HG03565 (cell line): ENCODE results near the gene CHD9.
"Not testable (repeated sequence)": the region's sequence is repeated elsewhere in the genome, so short reads cannot be mapped to it uniquely, and the experiment has no call there.

Experiments
- ATAC-seq: cut with Tn5 transposase; IDR thresholded peaks from one replicate; pipeline ENCODE4 v1.9.1; 2021; ENCODE audit warnings: mild to moderate bottlenecking, moderate library complexity; ENCODE audit not compliant: unreplicated experiment

The CHD9 gene

DNA sequence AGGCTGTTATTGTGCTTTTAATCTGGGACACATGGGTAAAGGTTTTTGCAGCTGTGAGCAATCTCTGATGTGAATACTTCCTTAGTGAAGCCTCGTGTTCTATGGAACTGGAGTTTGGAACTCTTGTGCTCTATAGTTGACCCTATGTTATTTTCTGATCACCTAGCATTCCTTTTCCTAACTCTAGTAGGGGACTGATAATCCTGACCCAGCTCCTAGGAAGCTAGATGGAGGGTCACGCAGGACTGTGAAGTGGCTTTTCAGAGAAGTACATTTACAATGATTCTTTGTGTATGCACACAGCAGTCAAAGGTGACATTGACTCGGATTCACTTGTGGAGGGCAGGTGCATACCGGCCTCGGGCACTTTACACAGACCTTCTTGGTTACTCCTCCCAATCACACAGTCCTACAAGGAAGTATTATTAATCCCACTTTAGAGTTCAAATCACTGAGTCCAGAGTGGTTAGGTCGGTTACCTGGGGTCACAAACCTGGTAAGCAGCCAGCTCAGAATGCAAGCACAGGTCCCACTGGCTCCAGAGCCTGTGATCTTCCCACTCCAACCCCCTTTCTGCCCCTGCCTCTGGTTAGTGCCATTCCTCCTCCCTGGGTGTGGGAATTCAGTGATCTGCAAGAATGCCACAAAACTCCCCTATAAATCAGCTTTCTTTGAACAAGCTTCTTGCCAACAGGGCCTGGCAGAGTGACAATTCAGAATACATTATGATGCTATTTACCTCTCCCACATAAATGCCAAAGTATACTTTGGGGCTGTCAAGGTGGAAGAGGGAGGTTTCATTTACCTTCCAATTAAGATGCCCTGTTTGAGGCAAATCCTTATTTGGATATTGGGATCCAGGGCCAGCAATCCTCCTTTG is 9.2 kb upstream of the CHD9 start:
- ATAC-seq: no peak

- not testable (repeated sequence) for ATAC-seq
Observed at GRCh38 chr16:53047515-53047914, 7.3 kb upstream of the CHD9 start.

GRCh38 chr16:53048139-53048915 is 6.5 kb upstream of the CHD9 start:
- no peak for ATAC-seq

DNA sequence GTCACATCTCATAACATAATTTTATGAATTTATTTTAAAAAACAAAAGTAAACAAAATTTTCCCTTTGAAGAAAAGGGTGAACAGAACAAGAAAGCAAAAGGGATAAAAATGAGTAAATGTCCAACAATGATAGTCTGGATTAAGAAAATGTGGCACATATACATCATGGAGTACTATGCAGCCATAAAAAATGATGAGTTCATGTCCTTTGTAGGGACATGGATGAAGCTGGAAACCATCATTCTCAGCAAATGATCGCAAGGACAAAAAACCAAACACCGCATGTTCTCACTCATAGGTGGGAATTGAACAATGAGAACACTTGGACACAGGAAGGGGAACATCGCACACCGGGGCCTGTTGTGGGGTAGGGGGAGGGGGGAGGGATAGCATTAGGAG is 3.5 kb upstream of the CHD9 start:
- ATAC-seq: not testable (repeated sequence)

DNA sequence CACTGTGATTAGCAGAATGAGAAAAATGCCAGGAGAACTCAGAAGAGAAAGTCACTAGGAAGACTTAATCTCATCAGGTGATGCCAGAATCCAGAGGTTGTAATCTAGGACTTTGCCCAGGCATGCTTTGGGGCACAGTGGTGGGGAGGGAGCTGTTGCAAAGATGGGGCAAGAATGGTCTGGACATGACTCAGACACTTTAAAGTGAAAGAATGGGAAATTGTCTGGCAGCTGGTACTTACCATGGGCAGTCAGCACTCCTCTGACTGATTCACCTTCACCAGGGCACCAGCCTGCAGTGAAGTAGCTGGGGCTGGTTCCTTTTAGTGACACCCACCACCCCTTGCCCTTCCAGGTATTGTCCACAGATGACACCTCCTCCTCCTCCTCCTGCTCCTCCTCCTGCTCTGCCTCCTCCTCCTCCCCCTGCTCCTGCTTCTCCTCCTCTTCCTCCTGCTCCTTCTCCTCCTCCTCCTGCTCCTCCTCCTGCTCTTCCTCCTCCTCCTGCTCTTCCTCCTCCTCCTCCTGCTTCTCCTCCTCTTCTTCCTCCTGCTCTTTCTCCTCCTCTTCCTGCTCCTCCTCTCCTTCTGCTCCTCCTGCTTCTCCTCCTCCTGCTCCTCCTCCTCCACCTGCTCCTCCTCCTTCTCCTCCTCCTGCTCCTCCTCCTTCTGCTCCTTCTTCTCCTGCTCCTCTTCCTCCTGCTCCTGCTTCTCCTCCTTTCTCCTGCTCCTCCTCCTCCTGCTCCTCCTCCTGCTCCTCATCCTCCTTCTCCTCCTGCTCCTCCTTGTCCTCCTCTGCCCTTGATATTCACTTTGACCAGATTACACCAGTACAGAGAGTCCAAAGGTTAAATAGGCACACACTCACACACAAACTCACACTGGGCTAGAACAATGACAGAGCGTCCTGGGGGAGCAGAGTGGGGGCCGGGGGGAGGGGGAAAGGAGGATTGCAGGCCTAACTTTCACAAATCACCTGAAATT is 2.0 kb upstream of the CHD9 start, which contains the start of gene CHD9NB:
Gene CHD9NB (minus strand): TSS at position 379 of the 983 bp plus-strand sequence. CDS start 8,739 bp downstream, outside the sequence.
- ATAC-seq: no peak

GRCh38 chr16:53053967-53054669 is 673 bp upstream of the CHD9 start:
- ATAC-seq: peak; percentile 14

- ATAC-seq: no peak
Observed at GRCh38 chr16:53055541-53056391, 975 bp downstream of the CHD9 start.

DNA sequence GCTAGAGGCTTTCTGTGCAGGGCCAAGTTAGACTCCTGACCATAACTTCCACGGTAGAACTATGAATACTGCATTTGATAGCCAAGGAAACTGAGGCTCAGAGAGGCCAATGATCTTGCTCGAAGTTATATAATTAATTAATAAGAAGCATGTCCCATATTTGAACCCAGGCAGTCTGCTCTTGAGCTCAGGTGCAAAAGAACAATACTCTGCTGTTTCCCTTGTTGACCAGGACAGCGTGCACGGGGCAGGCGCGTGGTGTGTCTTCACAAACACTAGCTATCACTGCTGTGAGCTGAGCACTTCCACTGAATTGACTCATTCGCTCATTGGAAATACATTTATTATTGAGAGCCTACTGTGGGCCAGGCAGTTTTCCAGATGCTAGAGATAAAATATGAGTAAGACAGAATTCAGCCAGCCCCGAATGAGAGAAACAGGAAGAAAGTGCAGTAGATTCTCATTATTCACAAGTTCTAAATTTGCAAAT is 1.6 kb downstream of the CHD9 start:
- ATAC-seq: no peak

DNA sequence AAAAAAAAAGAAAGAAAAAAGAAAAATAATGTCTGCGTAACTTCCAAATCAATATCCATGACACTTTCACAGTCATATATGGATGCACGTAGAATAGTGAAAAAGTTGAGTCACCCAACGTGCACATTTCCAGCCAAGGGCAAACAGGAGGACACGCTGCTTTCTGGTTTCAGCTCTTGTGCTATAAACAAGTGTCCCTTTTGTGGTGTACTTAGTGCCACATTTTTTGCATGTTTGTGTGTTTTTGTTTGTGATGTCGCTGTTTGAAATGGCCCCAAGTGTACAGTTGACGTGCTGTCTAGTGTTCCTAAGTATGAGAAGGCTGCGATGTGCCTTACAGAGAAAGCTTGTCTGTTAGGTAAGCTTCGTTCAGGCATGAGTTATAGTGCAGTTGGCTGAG is 2.9 kb downstream of the CHD9 start:
- ATAC-seq: no peak

- no peak for ATAC-seq
Observed at GRCh38 chr16:53058441-53058840, 3.6 kb downstream of the CHD9 start.

DNA sequence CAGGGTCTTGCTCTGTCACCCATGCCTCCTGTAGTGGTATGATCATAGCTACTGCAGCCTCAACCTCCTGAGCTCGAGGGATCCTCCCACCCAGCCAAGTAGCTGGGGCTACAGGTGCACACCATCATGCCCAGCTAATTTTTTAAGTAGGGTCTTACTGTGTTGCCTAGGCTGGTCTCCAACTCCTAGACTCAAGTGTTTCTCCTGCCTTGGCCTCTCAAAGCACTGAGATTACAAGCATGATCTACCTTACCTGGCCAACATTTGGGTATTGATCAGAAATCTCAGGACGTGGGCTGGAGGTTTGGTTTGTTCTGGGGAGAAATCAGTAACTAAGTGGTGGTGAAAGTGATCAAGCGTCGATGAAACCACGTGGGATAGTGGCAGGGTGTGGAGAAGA is 4.1 kb downstream of the CHD9 start:
- no peak for ATAC-seq

DNA sequence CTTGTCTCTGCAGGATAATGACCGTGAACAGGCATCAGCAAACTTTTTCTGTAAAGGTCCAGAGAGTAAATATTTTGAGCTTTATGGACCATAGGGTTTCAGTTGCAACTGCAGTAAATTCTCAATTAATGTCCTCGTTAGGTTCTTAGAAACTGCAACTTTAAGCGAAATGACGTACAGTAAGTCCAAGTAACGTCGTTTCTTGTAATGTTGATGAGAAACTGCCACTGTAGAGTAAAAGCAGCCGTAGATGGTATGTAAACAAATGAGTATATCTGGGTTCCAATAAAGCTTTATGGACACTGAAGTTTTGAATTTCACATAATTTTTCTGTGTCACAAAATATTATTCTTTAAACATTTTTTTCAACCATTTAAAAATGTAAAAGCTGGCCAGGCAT is 4.9 kb downstream of the CHD9 start:
- ATAC-seq: no peak

- ATAC-seq: peak; percentile 16
Observed at GRCh38 chr16:53061256-53061655, 6.5 kb downstream of the CHD9 start.

GRCh38 chr16:53061701-53062159 is 6.9 kb downstream of the CHD9 start:
- peak; percentile 73 for ATAC-seq

GRCh38 chr16:53064081-53064578 is 9.3 kb downstream of the CHD9 start:
- no peak for ATAC-seq

- ATAC-seq: no peak
Observed at GRCh38 chr16:53065461-53066061, 10.8 kb downstream of the CHD9 start.

DNA sequence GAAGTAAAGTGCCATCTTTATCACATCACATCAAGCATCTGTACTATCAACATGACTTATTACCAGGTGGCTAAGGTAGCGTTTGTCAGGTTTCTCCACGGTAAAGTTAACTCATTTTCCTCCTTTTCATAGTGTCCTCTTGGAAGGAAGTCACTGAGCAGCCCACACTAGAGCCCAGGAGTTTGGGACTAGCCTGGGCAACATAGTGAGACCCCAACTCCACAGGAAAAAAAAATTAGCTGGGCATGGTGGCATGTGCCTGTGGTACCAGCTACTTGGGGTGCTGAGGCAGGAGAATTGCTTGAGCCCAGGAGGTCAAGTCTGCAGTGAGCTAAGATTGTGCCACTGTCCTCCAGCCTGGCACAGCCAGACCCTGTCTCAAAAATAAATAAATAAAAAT is 12.9 kb downstream of the CHD9 start:
- ATAC-seq: no peak

DNA sequence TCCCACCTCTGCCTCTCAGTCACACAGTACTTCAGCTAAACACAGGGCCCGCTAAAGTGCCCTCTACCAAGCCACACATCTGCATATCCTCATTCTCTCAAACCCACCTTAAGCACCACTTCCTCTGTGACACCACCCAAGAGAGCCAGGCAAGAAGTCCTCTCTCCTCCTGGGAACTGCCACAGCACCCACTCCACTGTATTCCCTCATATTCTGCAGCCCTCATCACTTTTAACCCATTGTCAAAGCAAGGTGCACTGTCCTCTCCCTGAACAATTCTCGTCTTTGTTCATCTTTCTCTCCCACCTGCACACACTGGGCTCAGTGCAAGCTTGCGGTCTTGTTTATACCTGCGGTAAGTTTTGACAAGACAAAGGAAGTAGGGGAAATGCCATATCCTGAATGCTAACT is 13.6 kb downstream of the CHD9 start:
- peak; percentile 34 for ATAC-seq
